Measurements from ENCODE around the gene SCN5A. TPM values are rescaled to one million over a fixed set of nuclear protein-coding genes. Genes with fewer than 3 reads are reported as not detected.

Gene SCN5A
- total and polyA plus RNA-seq, 2 of the 13 experiments (the other 11 are each of a cell fraction or from before 2014, with no cell fraction given), result 0.22 TPM; not detected in 1

GRCh38 chr3:38541806-38542205, 107.7 kb downstream of the SCN5A start:
- Histone ChIP-seq H3K4me3 (replicated peaks in 1 of 3; ENCODE audit: insufficient read depth in 1 of 3, low read depth in 2 of 3, low read length in 3 of 3) (no peak overlapping the region), H3K4me2 (ENCODE audit: low read depth, low read length) (no peak overlapping the region), H3K27me3 (ENCODE audit: control insufficient read depth in 1 of 2, insufficient read depth in 2 of 2, low read length in 2 of 2) (peaks cover 0 to 19% of the 10 kb centered on the region in 2 experiments; a peak in 2 of 5 replicates), H3K79me2 (ENCODE audit: insufficient read depth, low read length) (no peaks in the 10 kb centered on the region), H2AFZ (ENCODE audit: low read length) (no peak overlapping the region), H3K27ac (ENCODE audit: extremely low read length, insufficient read depth, low read length) (no peak overlapping the region), H3K36me3 (replicated peaks in 1 of 2; ENCODE audit: control insufficient read depth in 1 of 2, insufficient read depth in 2 of 2, low read length in 2 of 2) (no peaks in the 10 kb centered on the region), H4K20me1 (ENCODE audit: insufficient read depth, low read length) (no peaks in the 10 kb centered on the region), H3K4me1 (ENCODE audit: insufficient read depth, low read length) (no peaks in the 10 kb centered on the region), H3K9ac (ENCODE audit: insufficient read depth, low read depth, low read length) (no peak overlapping the region), H3K9me3 (ENCODE audit: low read length) (no peaks in the 10 kb centered on the region)
- DNase-seq (ENCODE audit: low spot score) (no peak), FAIRE-seq (no peak), ATAC-seq (no peak)
- in situ Hi-C loops (cut with HindIII; ENCODE audit: extremely low pct_ligation_motif_present, low pct_unique_long_range_greater_than_20kb), result no loop called here
- intact Hi-C loops (cut with micrococcal nuclease; ENCODE audit: unreplicated experiment), result no loop called here
- BruUV-seq (replicated peaks), result no TSS peak
- 59% methylated on average over 9 of the region's 9 CpGs for WGBS (ENCODE audit: low lambda C conversion rate)
- ChIA-PET POLR2A (no interaction called here), CTCF (ENCODE audit: low intra/inter-chr PET ratio, low total read pairs) (no interaction called here)
- TF ChIP-seq, protein P1, sequence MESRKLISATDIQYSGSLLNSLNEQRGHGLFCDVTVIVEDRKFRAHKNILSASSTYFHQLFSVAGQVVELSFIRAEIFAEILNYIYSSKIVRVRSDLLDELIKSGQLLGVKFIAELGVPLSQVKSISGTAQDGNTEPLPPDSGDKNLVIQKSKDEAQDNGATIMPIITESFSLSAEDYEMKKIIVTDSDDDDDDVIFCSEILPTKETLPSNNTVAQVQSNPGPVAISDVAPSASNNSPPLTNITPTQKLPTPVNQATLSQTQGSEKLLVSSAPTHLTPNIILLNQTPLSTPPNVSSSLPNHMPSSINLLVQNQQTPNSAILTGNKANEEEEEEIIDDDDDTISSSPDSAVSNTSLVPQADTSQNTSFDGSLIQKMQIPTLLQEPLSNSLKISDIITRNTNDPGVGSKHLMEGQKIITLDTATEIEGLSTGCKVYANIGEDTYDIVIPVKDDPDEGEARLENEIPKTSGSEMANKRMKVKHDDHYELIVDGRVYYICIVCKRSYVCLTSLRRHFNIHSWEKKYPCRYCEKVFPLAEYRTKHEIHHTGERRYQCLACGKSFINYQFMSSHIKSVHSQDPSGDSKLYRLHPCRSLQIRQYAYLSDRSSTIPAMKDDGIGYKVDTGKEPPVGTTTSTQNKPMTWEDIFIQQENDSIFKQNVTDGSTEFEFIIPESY (CRISPR knock-in tag; IDR thresholded peaks at IDR 0.05), result no peak
- no peak for TF ChIP-seq ZNF557 (CRISPR knock-in tag; IDR thresholded peaks at IDR 0.05)
- TF ChIP-seq, protein P2, sequence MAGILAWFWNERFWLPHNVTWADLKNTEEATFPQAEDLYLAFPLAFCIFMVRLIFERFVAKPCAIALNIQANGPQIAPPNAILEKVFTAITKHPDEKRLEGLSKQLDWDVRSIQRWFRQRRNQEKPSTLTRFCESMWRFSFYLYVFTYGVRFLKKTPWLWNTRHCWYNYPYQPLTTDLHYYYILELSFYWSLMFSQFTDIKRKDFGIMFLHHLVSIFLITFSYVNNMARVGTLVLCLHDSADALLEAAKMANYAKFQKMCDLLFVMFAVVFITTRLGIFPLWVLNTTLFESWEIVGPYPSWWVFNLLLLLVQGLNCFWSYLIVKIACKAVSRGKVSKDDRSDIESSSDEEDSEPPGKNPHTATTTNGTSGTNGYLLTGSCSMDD (CRISPR knock-in tag; IDR thresholded peaks at IDR 0.05), result no peak
- no peak for TF ChIP-seq PRMT3 (CRISPR knock-in tag; IDR thresholded peaks at IDR 0.05; ENCODE audit: borderline replicate concordance, low read depth)
- 0 out of 2 replicates have a peak, but pooled peaks have one; percentile 11 for TF ChIP-seq ATF7 (IDR thresholded peaks at IDR 0.05)
- no peak for TF ChIP-seq ATF7 (CRISPR knock-in tag; IDR thresholded peaks at IDR 0.05)
- TF ChIP-seq CREB1 (IDR thresholded peaks at IDR 0.05), result 0 out of 2 replicates have a peak, but pooled peaks have one; percentile 36
- no peak for TF ChIP-seq CREB1 (CRISPR knock-in tag; IDR thresholded peaks at IDR 0.05)
